HG03432 (cell line): Measurements from ENCODE around the gene GPR55.

Experiments used
- ATAC-seq: cut with Tn5 transposase; IDR thresholded peaks from one replicate; pipeline ENCODE4 v1.9.1; 2021; ENCODE audit warnings: mild to moderate bottlenecking, moderate library complexity; ENCODE audit not compliant: unreplicated experiment

The GPR55 gene

GRCh38 chr2:230920167-230920566, 4.9 kb downstream of the GPR55 start:
- no peak for ATAC-seq

- no peak for ATAC-seq
Measured at GRCh38 chr2:230919681-230920080, 5.4 kb downstream of the GPR55 start.

- no peak for ATAC-seq
Measured at GRCh38 chr2:230919240-230919639, 5.8 kb downstream of the GPR55 start.

GRCh38 chr2:230916218-230916617, 8.8 kb downstream of the GPR55 start:
- ATAC-seq = no peak

- no peak for ATAC-seq
Measured at GRCh38 chr2:230915319-230915718, 9.7 kb downstream of the GPR55 start.

- ATAC-seq = no peak
Measured at GRCh38 chr2:230914886-230915285, 10.2 kb downstream of the GPR55 start.

- ATAC-seq = no peak
Measured at GRCh38 chr2:230913406-230914143, 11.5 kb downstream of the GPR55 start.

- ATAC-seq = no peak
Measured at GRCh38 chr2:230912724-230913123, 12.3 kb downstream of the GPR55 start.

- no peak for ATAC-seq
Measured at GRCh38 chr2:230912046-230912445, 13.0 kb downstream of the GPR55 start.

- ATAC-seq = no peak
Measured at GRCh38 chr2:230910546-230911177, 14.4 kb downstream of the GPR55 start.

GRCh38 chr2:230909841-230910545, 15.0 kb downstream of the GPR55 start:
- ATAC-seq = no peak

GRCh38 chr2:230908595-230909191, 16.3 kb downstream of the GPR55 start:
- ATAC-seq = no peak

GRCh38 chr2:230908092-230908594, 16.9 kb downstream of the GPR55 start:
- no peak for ATAC-seq

GRCh38 chr2:230907361-230908091, 17.5 kb downstream of the GPR55 start:
- no peak for ATAC-seq

GRCh38 chr2:230906471-230907230, 18.4 kb downstream of the GPR55 start:
- ATAC-seq = no peak

GRCh38 chr2:230905448-230906421, 19.3 kb downstream of the GPR55 start:
- no peak for ATAC-seq

- ATAC-seq = no peak
Measured at GRCh38 chr2:230904856-230905447, 20.1 kb downstream of the GPR55 start.
